Brain pericyte (primary cell): ENCODE results near the gene RTTN.
A peak's percentile ranks its signal among the peaks of the same experiment; 100 is the strongest.

ENCODE experiments used
- DNase-seq: peaks from one replicate; pipeline ENCODE4 v3.0.0-alpha.2; 2012; ENCODE audit warnings: low read depth, low spot score

RTTN gene

DNA sequence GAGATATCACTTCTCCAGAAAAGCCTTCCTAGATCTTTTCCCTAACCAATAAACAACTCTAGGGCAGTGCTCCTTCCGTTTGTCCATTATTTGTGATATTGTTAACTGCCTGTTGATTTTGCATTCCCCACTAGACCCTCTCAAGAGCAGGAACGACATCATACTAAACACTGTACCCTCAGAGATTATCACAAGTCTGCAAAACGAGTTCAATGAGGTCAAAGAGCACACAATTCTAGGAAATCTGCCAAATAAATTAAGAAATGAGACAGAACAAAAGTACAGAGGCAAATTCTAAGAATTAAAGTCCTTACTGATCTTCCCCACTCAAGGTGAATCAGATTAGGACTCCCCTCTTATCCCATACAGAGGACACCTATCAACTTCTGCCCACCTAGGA is 7.6 kb downstream of the RTTN start:
- DNase-seq, result no peak

DNA sequence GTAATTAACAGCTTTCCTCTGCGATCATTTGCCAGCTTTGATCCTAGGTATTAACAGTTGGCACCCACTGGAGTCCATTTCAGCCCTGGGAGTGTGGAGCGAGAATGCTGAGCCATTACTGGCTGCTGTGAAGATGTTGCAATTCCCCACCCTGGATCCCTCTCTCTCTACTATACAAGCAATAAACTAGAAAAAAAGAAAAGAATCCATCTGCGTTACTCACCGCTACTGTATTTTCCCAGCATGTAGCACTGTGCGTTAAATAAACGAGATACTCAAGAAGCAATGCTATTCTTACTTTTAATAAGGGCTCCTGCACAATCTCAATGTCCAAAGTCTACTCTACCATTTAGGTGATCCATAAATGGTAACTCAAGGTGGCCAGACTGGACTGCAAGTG is 8.5 kb downstream of the RTTN start:
- no peak for DNase-seq

GRCh38 chr18:70195852-70196434 is 9.5 kb downstream of the RTTN start:
- DNase-seq, result no peak

DNA sequence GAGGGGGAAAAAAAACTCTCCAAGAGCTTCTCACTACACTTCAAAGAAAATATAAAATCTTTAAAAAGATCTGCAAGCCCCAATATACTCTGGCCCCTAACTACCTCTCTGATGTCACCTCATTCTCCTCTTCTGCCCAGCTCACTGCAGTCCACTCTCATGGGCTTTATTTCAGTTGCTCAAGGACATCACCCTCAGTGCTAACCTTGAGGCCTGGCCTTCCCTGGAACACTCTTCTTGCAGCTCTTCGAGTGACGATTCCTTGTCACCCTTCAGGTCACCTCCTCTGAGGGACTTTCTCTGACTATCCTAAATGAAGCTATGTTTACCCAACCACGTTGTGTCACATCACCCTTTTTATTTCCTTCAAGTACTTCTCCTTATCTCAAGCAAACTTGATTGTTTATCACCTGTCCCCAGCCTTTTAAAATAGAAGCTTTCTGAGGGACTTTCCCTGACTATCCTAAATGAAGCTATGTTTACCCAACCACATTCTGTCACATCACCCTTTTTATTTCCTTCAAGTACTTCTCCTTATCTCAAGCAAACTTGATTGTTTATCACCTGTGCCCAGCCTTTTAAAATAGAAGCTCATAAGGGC is 10.4 kb downstream of the RTTN start:
- DNase-seq, result no peak

DNA sequence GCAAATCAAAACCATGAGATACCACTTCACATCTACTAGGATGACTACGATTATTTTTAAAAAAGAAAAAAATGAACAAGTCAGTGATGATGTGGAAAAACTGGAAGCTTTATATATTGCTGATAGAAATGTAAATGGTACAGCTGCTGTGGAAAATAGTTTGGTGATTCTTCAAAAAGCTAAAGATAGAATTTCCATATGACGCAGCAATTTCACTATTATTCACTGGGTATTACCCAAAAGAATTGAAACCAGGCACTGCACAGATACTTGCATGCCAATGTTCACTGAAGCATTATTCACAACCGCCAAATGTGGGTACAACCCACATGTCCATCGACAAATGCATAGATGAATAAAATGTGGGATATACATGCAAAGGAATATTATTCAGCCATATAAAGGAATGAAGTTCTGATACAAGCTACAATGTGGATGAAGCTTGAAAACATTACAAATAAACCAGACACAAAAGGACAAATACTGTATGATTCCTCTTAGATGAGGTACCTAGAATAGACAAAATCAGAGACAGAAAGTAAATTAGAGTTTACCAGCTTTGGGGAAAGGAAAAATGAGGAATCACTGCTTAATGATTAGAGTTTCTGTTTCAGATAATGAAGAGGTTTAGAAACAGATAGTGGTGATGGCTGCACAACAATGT is 11.1 kb downstream of the RTTN start:
- no peak for DNase-seq

GRCh38 chr18:70190529-70190928 is 15.0 kb downstream of the RTTN start:
- no peak for DNase-seq

DNA sequence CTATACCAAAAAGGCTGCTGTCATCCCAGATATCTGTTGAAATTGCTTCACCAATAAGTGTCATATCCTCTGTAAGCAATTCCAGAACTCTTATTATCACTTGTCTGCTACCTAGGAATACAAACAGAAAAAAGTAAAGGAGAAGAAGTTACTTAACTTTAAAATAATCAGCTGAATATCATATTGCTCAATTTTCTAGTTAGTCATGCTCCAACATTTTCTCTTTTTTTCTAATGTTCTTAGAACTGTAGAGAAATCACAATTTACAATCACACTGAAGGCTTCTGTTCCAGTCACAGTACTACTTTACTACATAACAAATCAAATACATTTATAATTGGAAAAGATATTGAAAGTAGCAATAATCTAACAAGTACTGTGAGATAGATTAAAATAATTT is 17.4 kb downstream of the RTTN start:
- no peak for DNase-seq

DNA sequence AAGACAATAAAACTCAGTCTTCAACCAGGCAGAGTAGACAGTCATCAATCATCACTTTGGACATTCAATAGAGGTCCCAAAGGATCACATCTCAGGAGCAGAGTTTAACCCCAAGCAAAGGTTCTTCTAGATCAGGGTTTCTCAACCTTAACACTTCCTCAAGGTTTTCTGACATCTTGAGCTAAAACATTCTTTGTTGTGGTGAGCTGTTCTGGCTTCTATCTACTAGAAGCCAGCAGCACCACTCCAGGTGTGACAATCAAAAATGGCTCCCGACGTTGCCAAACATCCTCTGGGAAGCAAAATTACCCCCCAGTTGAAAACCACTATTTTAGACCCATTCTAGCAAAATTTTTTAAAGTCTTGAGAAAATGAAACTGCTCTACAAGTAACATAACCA is 22.0 kb downstream of the RTTN start:
- DNase-seq, result no peak

- DNase-seq, result no peak
Measured at GRCh38 chr18:70182548-70182947, 22.9 kb downstream of the RTTN start.

- DNase-seq, result no peak
Measured at GRCh38 chr18:70181725-70182124, 23.8 kb downstream of the RTTN start.

DNA sequence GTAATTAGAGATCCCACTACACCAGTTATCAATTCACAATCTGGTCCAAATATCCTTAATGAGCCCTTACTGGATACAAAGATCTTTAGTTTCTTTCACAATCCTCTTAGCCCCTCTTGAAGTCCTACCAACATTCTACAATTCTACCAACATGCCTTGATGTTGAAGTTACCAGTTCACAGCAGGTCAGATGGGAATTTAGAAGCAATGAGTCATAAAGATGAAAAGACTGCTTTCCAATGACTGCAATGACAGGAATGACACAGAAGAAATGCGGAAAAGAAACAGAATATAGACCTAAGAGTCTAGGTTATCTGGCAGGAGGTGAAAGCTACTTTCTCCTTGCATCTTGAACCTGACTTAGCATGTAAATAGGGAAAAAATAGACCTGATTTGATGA is 24.5 kb downstream of the RTTN start:
- DNase-seq, result no peak

- no peak for DNase-seq
Measured at GRCh38 chr18:70176537-70176936, 28.9 kb downstream of the RTTN start.

- DNase-seq, result no peak
Measured at GRCh38 chr18:70175216-70175615, 30.3 kb downstream of the RTTN start.

DNA sequence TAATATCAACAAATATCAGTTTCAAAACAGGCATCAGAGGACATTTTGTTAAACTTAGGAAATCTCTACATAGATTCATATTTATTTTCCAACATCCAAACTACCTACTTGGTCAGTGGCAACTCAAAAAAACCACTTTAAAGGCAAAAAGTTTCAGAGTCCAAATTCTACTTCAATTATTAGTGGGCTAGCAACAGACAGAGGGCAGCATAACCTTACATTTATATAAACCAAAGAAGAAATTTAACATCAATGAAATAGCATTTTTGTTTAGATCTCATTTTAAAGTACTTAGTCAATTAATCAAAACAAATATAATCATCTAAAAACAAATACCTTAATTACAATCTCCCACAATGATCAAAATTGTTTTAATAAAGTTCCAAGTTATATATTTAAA is 33.3 kb downstream of the RTTN start:
- DNase-seq, result no peak

DNA sequence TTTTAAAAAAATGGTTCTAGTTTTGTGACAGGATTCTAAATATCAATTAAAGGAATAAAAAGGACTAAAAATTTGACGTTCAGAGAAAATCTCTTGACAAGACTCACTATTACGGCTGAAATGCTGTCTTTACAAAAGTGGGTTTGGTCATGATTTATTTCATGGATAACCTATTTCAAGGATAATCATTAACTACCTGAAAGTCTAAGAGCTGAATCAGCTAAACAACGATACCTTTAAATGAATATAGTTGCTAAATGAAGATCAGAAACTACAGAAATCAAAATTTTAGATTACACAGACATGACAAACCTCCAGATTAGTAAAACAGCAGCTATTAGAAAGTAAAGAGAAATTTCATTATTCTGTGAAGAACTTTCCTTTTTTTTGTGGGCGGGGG is 35.7 kb downstream of the RTTN start:
- no peak for DNase-seq

GRCh38 chr18:70166668-70167067 is 38.8 kb downstream of the RTTN start:
- DNase-seq, result no peak

DNA sequence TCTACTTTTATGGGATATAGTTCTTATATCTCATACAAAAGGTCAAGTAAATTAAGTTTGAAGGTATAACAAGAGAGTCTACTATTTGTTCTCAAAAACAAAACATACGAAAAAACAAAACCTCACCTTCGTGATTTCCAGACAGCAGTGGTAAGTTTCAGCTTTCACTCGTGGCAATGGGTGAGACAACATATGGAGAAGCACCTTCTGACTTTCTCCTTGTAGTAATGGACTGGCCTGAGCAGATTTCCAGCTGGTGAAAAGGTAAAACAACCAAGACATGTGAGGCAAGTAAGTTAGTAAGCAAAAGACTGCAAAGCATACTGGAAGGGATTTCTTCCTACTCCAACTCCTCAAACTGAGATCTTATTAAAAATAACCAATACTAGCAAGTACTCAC is 39.6 kb downstream of the RTTN start:
- no peak for DNase-seq

- DNase-seq, result no peak
Measured at GRCh38 chr18:70160073-70160678, 45.3 kb downstream of the RTTN start.

DNA sequence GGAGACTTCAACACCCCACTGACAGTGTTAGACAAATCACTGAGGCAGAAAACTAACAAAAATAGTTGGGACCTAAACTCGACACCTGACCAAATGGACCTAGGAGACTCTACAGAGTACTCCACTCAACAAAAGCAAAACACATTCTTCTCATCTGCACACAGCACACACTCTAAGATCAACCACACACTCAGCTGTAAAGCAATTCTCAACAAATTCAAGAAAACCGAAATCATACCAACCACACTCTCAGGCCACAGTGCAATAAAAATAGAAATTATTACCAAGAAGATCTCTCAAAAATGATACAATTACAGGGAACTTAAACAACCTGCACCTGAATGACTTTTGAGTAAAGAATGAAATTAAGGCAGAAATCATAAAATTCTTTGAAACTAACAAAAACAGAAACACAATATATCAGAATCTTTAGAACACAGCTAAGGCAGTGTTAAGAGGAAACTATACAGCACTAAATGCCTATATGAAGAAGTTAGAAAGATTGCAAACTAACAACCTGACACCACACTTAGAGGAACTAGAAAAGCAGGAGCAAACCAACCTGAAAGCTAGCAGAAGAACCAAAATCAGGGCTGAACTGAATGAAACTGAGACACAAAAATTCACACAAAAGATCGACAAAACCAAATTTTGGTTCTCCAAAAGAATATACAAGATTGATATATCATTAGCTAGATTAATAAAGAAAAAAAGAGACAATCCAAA is 46.3 kb downstream of the RTTN start:
- no peak for DNase-seq

DNA sequence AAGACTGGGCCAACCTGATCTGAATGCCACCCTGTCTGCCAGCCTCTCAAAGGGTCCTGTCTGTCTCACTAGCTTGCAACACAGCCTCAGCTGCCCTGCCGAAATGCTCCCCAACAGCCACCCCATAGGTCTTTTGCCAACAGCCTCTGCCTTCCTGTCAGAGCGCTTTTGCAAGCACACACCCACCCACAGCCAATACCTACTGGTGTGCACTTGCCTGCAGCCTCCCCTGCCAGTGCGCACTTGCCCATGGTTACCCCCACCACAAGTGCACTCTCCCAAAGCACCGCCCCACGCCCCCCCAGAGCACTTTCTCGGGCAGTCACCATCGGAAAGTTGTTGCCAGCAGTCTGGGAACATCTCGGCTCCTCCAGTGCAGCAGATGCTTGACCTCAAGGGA is 48.6 kb downstream of the RTTN start:
- DNase-seq, result no peak

- peak; percentile 15 for DNase-seq
Measured at GRCh38 chr18:70154591-70155194, 50.8 kb downstream of the RTTN start.

GRCh38 chr18:70151614-70152013 is 53.9 kb downstream of the RTTN start:
- no peak for DNase-seq
